ENCODE results near the gene ERO1A. TPM values are rescaled to one million over a fixed set of nuclear protein-coding genes. Genes with fewer than 3 reads are reported as not detected.

ERO1A gene
- total RNA-seq, 1 experiment from 2014 or later: 118 TPM

DNA sequence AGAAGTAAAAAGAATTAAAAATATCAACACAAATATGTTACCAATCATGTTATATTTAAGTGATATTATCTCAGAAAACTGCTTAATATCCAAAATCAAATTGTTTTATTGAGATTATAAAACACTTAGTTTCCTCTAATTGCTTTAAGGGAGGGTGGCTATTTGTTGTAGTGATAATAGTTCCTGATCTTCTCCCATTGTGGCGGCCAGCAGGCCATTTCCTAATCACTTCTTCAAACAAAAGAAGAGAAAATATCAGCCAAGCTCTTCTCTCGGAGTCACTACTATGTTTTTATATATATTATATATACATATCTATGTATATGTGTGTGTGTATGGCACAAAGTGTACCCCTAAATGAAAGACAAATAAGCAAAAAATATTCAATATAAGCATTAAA lies 31.5 kb downstream of the ERO1A start:
- Histone ChIP-seq H3K36me3 (ENCODE audit: control insufficient read depth in 1 of 2, insufficient read depth in 2 of 2, low read length in 2 of 2) (peaks cover 10 to 25% of the 10 kb centered on the region in 2 experiments), H3K4me1 (ENCODE audit: control insufficient read depth in 1 of 2, insufficient read depth in 2 of 2, low read length in 2 of 2) (no peaks in the 10 kb centered on the region), H3K27me3 (ENCODE audit: insufficient read depth, low read length) (no peaks in the 10 kb centered on the region), H3K9me2 (ENCODE audit: insufficient read depth) (no peaks in the 10 kb centered on the region), H3K27ac (ENCODE audit: low read depth, low read length) (no peak overlapping the region), H3K9me3 (ENCODE audit: control insufficient read depth in 1 of 2, insufficient read depth in 1 of 2, low read depth in 1 of 2, low read length in 2 of 2) (no peaks in the 10 kb centered on the region), H2AFZ (ENCODE audit: low read depth, low read length, poor library complexity, severe bottlenecking) (no peak overlapping the region), H3K79me2 (ENCODE audit: insufficient read depth, low read length) (peaks cover 4% of the 10 kb centered on the region), H3K4me3 (replicated peaks in 1 of 2; ENCODE audit: low read depth in 1 of 2, low read length in 2 of 2) (no peak overlapping the region), H3K9ac (ENCODE audit: low read length) (no peak overlapping the region), H4K20me1 (ENCODE audit: insufficient read depth) (no peaks in the 10 kb centered on the region; the same call in 1 of the 2 replicates), H3K4me2 (ENCODE audit: low read length) (no peak overlapping the region)
- ChIA-PET RAD21 (ENCODE audit: low non-redundant PET in 1 of 2, low total read pairs in 2 of 2, uncharacterized antibody in 2 of 2, unreplicated experiment in 2 of 2) (no interaction called here), POLR2A (no interaction called here), CTCF (no interaction called here)
- ATAC-seq (no peak), DNase-seq (ENCODE audit: low read depth, low spot score) (no peak)
- intact Hi-C loops (cut with micrococcal nuclease): no loop called here
- no TSS peak for BruUV-seq (replicated peaks)
- TF ChIP-seq ZNF274 (IDR thresholded peaks at IDR 0.05; ENCODE audit: low read depth, low read length): no peak
- TF ChIP-seq, protein P1, sequence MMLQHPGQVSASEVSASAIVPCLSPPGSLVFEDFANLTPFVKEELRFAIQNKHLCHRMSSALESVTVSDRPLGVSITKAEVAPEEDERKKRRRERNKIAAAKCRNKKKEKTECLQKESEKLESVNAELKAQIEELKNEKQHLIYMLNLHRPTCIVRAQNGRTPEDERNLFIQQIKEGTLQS (IDR thresholded peaks at IDR 0.05): no peak
- TF ChIP-seq, protein P2, sequence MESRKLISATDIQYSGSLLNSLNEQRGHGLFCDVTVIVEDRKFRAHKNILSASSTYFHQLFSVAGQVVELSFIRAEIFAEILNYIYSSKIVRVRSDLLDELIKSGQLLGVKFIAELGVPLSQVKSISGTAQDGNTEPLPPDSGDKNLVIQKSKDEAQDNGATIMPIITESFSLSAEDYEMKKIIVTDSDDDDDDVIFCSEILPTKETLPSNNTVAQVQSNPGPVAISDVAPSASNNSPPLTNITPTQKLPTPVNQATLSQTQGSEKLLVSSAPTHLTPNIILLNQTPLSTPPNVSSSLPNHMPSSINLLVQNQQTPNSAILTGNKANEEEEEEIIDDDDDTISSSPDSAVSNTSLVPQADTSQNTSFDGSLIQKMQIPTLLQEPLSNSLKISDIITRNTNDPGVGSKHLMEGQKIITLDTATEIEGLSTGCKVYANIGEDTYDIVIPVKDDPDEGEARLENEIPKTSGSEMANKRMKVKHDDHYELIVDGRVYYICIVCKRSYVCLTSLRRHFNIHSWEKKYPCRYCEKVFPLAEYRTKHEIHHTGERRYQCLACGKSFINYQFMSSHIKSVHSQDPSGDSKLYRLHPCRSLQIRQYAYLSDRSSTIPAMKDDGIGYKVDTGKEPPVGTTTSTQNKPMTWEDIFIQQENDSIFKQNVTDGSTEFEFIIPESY (IDR thresholded peaks at IDR 0.05; ENCODE audit: extremely low read depth, insufficient replicate concordance, low read length): no peak
- TF ChIP-seq, protein P3, sequence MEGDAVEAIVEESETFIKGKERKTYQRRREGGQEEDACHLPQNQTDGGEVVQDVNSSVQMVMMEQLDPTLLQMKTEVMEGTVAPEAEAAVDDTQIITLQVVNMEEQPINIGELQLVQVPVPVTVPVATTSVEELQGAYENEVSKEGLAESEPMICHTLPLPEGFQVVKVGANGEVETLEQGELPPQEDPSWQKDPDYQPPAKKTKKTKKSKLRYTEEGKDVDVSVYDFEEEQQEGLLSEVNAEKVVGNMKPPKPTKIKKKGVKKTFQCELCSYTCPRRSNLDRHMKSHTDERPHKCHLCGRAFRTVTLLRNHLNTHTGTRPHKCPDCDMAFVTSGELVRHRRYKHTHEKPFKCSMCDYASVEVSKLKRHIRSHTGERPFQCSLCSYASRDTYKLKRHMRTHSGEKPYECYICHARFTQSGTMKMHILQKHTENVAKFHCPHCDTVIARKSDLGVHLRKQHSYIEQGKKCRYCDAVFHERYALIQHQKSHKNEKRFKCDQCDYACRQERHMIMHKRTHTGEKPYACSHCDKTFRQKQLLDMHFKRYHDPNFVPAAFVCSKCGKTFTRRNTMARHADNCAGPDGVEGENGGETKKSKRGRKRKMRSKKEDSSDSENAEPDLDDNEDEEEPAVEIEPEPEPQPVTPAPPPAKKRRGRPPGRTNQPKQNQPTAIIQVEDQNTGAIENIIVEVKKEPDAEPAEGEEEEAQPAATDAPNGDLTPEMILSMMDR (IDR thresholded peaks at IDR 0.05 in 2 of 3, conservative IDR thresholded peaks at IDR 0.05 in 1 of 3; ENCODE audit: borderline replicate concordance in 1 of 3, insufficient read depth in 1 of 3, low read depth in 2 of 3, low read length in 2 of 3): no peak
- no peak for TF ChIP-seq YY1 (IDR thresholded peaks at IDR 0.05; ENCODE audit: extremely low read depth, insufficient replicate concordance, low read depth, low read length)
- TF ChIP-seq SP1 (IDR thresholded peaks at IDR 0.05; ENCODE audit: low read depth): no peak
